ENCODE measurements around the gene HDAC8. TPM values are rescaled to one million over a fixed set of nuclear protein-coding genes. Genes with fewer than 3 reads are reported as not detected.

Gene HDAC8
- total RNA-seq, 1 experiment from 2014 or later = 21.4 TPM

GRCh38 chrX:72376124-72376523 is 196.5 kb downstream of the HDAC8 start:
- Histone ChIP-seq H3K79me1 (ENCODE audit: insufficient read depth, low read depth, low read length, poor library complexity, severe bottlenecking) (no peaks in the 10 kb centered on the region), H3K27me3 (ENCODE audit: insufficient read depth, low read length) (no peaks in the 10 kb centered on the region), H3K9me3 (ENCODE audit: control insufficient read depth, low read depth, low read length) (peaks cover 5% of the 10 kb centered on the region), H4K20me1 (ENCODE audit: control insufficient read depth, insufficient read depth, insufficient read length) (no peaks in the 10 kb centered on the region), H4K5ac (ENCODE audit: insufficient read length, low read depth, low read length) (no peak overlapping the region), H2BK5ac (ENCODE audit: insufficient read length, low read length) (no peak overlapping the region), H3K9ac (ENCODE audit: extremely low read depth, insufficient read length, low read length) (no peak overlapping the region), H3T11ph (ENCODE audit: low read length) (no peak overlapping the region), H2BK15ac (ENCODE audit: low read depth, low read length) (no peak overlapping the region), H4K8ac (replicated peaks; ENCODE audit: insufficient read length, low read depth, low read length) (no peak overlapping the region), H3K18ac (ENCODE audit: insufficient read length, low read depth, low read length) (no peak overlapping the region), H3K14ac (ENCODE audit: insufficient read depth, low read length) (no peak overlapping the region), H2BK20ac (ENCODE audit: low read depth, low read length, poor library complexity, severe bottlenecking) (no peak overlapping the region), H4K91ac (ENCODE audit: insufficient read length, low read depth, low read length) (no peak overlapping the region), H3K4ac (ENCODE audit: low read depth, low read length) (no peak overlapping the region), H3K4me1 (ENCODE audit: insufficient read depth, low read length) (no peaks in the 10 kb centered on the region), H3K27ac (ENCODE audit: insufficient read length, low read depth, low read length) (no peak overlapping the region), H3K23me2 (ENCODE audit: insufficient read length, low read depth, low read length, poor library complexity, severe bottlenecking) (no peaks in the 10 kb centered on the region), H2BK12ac (ENCODE audit: insufficient read length, low read depth, low read length) (no peak overlapping the region), H3K56ac (ENCODE audit: insufficient read length, low read depth, low read length) (no peak overlapping the region), H3K4me2 (ENCODE audit: insufficient read depth, insufficient read length, low read length) (no peak overlapping the region), H3K79me2 (ENCODE audit: insufficient read depth, low read length) (no peaks in the 10 kb centered on the region), H2BK120ac (ENCODE audit: low read depth, low read length, poor library complexity, severe bottlenecking) (no peak overlapping the region), H3K23ac (ENCODE audit: insufficient read length, low read depth, low read length) (no peak overlapping the region), H2AFZ (ENCODE audit: low read length) (no peak overlapping the region), H2AK5ac (ENCODE audit: insufficient read length, low read length) (no peak overlapping the region)
- Mint-ChIP-seq H3K27me3 (ENCODE audit: low read depth) (no peaks in the 10 kb centered on the region), H3K36me3 (ENCODE audit: insufficient read depth in 1 of 3, low read depth in 3 of 3) (peaks cover 0 to 2% (median 0%) of the 10 kb centered on the region in 3 experiments; a peak in 1 of 7 replicates), H3K9me3 (peaks cover 35 to 49% of the 10 kb centered on the region in 2 experiments), H3K27ac (no peak overlapping the region; a peak in 1 of 7 replicates), H3K4me1 (peaks cover under 1 to 3% of the 10 kb centered on the region in 2 experiments), H3K4me3 (no peak overlapping the region)
- no CpG with 5 or more reads among the region's 9 CpGs for WGBS (ENCODE audit: extremely low coverage, insufficient read length, low lambda C conversion rate)
- TF ChIP-seq CTCF (conservative IDR thresholded peaks at IDR 0.05) = no peak
- DNase-seq = no peak
